ENCODE data around the gene EPS15.
"Not testable (repeated sequence)": the region's sequence is repeated elsewhere in the genome, so short reads cannot be mapped to it uniquely, and the experiment has no call there.

The EPS15 gene

GRCh38 chr1:51329443-51330325 lies 189.4 kb downstream of the EPS15 start:
- DNase-seq = no peak

DNA sequence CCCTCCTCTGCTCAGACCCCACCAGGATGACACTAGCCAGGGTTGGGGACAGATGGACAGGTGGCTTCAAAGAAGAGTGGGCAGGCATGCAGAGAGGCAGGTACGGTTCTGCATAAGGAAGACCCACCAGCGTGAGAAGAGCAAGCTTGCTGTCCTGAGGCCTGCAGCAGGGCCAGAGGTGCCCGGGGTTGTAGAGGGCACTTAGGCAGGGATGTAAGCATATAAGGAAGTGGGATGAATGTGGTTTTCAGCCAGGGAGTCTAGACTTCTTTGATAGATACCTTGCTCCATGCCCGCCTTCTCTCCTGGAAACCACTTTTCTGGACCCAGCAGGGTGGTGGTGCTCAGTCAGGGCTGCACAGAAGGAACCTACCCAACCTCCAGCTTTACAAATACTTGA lies 190.1 kb downstream of the EPS15 start:
- no peak for DNase-seq

GRCh38 chr1:51328279-51328678 lies 190.8 kb downstream of the EPS15 start:
- DNase-seq = no peak

DNA sequence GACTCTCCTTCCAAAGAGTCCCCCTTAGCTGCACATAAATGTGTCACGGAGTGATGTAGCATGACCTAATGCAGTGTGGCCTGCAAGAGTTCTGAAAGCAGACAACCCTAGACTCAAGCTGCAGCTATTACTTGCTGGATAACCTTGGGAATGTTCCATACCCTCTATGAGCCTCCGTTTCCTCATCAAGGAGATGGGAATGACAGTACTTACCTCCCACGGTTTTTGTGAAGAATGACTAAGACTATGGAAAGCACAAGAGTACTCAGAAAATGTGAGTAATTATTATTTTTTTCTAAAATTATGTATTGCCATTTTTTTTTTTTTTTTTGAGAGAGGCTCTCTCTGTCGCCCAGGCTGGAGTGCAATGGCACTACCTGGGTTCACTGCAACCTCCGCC lies 191.7 kb downstream of the EPS15 start:
- no peak for DNase-seq

GRCh38 chr1:51326839-51327238 lies 192.2 kb downstream of the EPS15 start:
- DNase-seq = no peak

DNA sequence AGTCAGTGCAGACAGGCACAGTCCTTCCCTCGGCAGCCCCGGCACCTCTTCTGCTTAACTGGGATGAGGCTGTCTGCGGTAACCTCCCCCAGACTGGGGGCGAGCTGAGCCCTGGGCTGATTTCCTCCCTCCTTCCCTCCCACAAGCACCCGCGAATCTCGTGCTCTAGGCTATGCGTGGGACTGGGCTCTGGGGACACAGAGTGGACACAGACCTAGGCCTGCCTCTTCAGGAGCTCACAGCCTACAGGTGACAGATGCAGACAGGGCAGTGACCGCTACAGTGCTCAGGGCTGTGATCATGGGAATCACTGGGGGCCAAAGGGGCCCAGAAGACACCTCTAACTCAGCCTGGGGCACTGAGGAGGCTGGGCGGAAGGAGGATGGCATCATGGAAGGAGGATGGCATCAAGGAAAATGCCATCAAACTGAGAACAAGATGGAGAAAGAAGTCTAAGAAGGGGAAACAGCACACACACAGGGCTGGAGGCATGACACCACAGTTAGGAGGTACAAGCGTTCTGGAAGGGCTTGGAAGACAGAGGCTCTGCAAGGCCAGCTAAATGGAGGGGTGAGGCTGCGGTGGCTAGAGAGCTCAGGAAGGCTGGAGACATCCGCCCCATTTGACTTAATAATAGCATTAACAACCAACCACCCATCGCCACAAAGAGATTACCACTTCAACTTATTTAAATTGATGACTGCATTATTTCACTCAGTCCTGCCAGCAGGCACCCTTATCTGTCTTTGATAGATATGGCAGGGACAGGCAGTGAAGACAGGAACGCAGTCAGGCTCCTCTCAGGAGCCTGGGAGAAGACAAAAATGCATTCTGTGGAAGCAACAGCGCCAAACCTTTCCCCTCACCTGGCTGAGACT lies 192.9 kb downstream of the EPS15 start:
- no peak for DNase-seq

GRCh38 chr1:51325391-51325790 lies 193.7 kb downstream of the EPS15 start:
- no peak for DNase-seq

DNA sequence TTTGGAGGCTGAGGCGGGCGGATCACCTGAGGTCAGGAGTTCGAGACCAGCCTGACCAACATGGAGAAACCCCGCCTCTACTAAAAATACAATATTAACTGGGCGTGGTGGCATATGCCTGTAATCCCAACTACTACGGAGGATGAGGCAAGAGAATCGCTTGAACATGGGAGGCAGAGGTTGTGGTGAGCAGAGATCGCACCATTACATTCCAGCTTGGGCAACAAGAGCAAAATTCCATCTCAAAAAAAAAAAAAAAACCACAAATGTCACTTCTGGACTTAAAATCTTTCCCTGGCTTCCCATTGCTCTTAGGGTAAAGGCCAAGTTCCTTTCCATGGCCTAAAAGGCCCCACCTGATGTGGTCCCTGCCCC lies 194.1 kb downstream of the EPS15 start:
- not testable (repeated sequence) for DNase-seq

DNA sequence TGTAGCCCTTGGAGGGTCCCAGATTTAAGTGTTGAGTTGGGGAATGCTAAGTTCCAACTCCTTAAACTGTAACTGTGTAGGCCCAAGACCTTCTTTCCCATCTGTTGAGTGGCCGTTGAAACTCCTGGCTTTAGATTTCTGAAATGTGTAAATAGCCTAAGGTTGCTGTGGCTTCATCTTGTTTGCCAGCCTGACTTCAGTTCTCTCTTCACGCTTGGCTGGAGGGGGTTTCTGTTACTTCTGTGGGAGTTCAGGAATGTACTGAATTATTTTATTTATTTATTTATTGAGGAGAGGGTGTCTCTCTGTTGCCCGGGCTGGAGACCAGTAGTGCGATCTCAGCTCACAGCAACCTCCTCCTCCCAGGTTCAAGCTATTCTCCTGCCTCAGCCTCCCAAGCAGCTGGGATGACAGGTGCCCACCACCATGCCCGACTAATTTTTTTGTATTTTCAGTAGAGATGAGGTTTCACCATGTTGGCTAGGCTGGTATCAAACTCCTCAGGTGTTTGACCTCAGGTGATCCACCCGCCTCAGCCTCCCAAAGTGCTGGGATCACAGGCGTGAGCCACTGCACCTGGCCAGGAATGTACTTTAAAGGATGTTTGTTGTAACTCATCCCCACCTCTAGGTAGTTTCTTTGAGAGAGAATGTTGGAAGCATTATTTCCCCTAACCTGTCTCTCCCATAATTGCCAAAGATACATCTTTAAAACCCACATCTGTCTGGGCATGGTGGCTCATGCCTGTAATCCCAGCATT lies 194.6 kb downstream of the EPS15 start:
- no peak for DNase-seq

GRCh38 chr1:51323778-51324177 lies 195.3 kb downstream of the EPS15 start:
- no peak for DNase-seq

DNA sequence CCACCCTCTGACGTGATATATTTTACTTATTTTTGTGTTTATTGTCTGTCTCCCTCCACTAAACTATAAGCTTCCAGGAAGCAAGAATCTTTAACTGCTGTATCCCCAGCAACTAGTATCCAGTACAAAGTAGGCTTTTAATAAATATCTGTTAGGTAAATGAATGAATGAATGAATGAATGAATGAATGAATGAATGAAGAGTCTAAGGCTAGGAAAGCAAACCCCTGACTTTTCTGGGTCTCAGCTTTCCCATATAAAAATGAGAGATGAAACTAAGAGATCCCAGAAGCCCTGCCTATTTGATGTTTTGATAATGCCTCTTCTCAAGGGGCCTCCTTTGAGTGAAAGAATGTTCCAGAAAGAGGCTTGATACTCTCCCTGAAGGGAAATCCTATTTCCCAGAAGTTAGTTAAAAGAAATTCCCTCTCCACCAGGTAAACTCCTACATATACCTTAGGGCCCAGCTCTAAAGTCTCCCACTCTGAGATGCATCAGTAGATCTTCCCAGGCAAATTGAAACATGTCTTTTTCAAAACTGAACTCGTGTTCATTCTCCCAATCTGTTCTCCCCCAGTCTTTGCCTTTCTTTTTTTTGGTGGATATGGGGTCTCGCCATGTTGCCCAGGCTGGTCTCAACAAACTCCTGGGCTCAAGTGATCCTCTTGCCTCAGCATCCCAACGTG lies 196.5 kb downstream of the EPS15 start:
- no peak for DNase-seq

- no peak for DNase-seq
Measured at GRCh38 chr1:51321924-51322280, 197.2 kb downstream of the EPS15 start.

- DNase-seq = no peak
Measured at GRCh38 chr1:51320967-51321923, 197.8 kb downstream of the EPS15 start.

GRCh38 chr1:51317798-51318197 lies 201.3 kb downstream of the EPS15 start:
- DNase-seq = no peak

DNA sequence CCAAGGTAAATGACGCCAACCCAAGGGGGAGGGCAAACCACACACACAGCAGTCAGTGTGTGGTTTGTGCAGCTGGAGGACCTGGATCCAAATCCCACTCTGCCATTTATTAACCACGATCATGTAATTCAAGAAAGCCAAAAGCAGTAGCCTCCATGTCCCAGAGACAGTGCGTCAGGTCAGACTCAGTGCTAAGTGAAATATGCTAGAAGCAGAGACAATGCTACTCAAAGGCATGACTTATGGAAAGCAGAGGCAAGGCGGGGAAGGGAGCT lies 202.3 kb downstream of the EPS15 start:
- no peak for DNase-seq

GRCh38 chr1:51316113-51316845 lies 202.8 kb downstream of the EPS15 start:
- DNase-seq = no peak

DNA sequence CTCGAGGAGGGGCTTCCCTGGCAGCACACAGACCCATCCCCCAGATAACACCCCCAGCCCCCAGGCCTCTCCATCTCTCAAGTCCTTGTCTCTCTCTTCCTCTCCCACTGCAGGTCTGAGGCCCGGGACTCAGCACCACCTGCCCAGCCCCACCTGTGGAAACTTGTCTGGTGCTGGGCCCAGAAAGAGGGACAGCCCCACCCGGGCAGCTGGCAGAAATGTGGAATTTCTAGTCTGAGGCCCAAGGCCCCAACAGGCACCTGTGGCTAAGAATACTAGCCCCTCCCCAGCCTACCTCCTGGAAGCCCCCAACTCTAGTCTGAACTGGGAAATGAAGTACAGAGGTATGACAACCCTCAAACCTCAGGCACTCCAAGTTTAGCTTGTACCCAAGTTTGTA lies 204.1 kb downstream of the EPS15 start:
- DNase-seq = no peak

GRCh38 chr1:51313961-51314777 lies 204.9 kb downstream of the EPS15 start:
- no peak for DNase-seq

DNA sequence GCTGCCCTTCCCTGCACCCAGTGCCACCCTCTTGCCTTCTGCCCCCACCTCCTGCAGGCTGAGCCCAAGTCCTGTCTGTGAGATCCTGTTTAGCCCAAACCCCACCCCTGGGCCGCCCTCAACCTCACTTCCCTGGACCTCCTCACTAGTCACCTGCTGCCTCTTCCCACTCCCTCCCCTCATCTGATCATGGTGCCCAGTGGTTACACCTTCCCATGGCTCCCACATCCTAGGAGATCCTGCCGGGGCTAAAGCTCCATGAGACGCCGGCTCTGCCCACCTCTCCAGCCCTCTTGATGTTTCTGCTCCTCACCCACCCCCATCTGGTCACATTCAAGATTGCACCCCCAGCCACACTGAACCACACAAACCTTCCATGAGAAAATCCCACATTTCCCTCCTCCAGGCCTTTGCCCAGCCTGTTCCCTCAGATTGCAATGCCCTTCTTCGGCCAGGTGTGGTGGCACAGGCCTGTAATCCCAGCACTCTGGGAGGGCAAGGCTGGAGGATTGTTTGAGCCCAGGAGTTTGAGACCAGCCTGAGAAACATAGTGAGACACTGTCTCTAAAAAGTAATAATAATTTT lies 205.7 kb downstream of the EPS15 start:
- no peak for DNase-seq

DNA sequence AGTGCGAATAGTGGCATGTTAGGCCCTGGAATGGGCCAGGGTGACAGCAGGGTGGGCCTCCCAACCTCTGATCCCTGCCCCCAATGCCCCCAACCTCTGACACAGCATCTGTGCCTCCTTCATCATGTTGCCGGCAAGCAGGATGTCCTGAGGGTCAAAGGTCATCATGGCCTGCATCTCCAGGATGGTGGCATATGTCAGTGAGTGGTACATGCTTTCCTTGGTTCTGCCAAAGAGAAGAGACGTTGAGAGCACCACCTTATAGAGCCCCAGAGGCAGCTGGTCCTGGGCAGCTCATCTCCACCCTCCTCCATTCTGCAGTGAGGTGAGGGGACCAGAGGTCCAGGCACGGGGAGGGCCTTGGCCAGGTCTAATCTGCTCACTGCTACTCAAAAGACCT lies 206.3 kb downstream of the EPS15 start:
- DNase-seq = no peak

Data from activated effector memory CD4-positive, alpha-beta T cell treated with Interleukin-2 at 50 U/mL for 16 hours (primary cell).